NCI-H510A treated with DMSO at 0.1 percent for 48 hours (cell line): Measurements from ENCODE around the gene USP17L29.
"Not testable (repeated sequence)": the region's sequence is repeated elsewhere in the genome, so short reads cannot be mapped to it uniquely, and the experiment has no call there.

Source experiments
- DNase-seq: peaks from one replicate; lab custom pipeline; 2025; lab: John Stamatoyannopoulos, UW

USP17L29 gene

GRCh38 chr4:9353338-9353737 is at the start of gene USP17L29:
Gene USP17L29 (plus strand): TSS chr4:9353638. CDS start chr4:9353638, 0 bp downstream.
- DNase-seq, result not testable (repeated sequence)

- not testable (repeated sequence) for DNase-seq
Measured at GRCh38 chr4:9324191-9324590, 29.2 kb upstream of the USP17L29 start.

DNA sequence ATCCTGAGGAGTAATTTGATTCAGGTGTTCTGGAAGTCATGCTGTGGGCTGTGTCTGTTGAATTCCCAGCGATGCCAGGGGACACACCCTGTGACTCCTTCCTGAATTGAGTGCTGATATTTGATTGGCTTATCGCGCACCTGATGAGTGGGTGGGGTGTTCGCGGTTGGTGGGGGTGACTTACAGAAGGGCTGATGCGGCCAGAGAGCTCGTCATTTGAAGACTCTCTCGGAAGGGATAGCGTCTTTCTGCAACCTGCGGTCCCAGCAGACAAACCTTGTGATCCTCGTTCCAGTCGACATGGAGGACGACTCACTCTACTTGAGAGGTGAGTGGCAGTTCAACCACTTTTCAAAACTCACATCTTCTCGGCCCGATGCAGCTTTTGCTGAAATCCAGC is 28.6 kb upstream of the USP17L29 start, which contains the start of gene USP17L24:
Gene USP17L24 (plus strand): TSS at position 301 of the 400 bp plus-strand sequence. CDS start 0 bp downstream, at position 301.
- DNase-seq, result not testable (repeated sequence)

- DNase-seq, result not testable (repeated sequence)
Measured at GRCh38 chr4:9329611-9330010, 23.8 kb upstream of the USP17L29 start, which contains the start of gene USP17L25. Gene USP17L25 (plus strand): TSS chr4:9329911. CDS start chr4:9329911, 0 bp downstream.

DNA sequence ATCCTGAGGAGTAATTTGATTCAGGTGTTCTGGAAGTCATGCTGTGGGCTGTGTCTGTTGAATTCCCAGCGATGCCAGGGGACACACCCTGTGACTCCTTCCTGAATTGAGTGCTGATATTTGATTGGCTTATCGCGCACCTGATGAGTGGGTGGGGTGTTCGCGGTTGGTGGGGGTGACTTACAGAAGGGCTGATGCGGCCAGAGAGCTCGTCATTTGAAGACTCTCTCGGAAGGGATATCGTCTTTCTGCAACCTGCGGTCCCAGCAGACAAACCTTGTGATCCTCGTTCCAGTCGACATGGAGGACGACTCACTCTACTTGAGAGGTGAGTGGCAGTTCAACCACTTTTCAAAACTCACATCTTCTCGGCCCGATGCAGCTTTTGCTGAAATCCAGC is 19.1 kb upstream of the USP17L29 start, which contains the start of gene USP17L26:
Gene USP17L26 (plus strand): TSS at position 301 of the 400 bp plus-strand sequence. CDS start 0 bp downstream, at position 301.
- not testable (repeated sequence) for DNase-seq

DNA sequence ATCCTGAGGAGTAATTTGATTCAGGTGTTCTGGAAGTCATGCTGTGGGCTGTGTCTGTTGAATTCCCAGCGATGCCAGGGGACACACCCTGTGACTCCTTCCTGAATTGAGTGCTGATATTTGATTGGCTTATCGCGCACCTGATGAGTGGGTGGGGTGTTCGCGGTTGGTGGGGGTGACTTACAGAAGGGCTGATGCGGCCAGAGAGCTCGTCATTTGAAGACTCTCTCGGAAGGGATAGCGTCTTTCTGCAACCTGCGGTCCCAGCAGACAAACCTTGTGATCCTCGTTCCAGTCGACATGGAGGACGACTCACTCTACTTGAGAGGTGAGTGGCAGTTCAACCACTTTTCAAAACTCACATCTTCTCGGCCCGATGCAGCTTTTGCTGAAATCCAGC is 14.3 kb upstream of the USP17L29 start, which contains the start of gene USP17L5:
Gene USP17L5 (plus strand): TSS at position 301 of the 400 bp plus-strand sequence. CDS start 0 bp downstream, at position 301.
- DNase-seq, result not testable (repeated sequence)

DNA sequence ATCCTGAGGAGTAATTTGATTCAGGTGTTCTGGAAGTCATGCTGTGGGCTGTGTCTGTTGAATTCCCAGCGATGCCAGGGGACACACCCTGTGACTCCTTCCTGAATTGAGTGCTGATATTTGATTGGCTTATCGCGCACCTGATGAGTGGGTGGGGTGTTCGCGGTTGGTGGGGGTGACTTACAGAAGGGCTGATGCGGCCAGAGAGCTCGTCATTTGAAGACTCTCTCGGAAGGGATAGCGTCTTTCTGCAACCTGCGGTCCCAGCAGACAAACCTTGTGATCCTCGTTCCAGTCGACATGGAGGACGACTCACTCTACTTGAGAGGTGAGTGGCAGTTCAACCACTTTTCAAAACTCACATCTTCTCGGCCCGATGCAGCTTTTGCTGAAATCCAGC is 9.6 kb upstream of the USP17L29 start, which contains the start of gene USP17L27:
Gene USP17L27 (plus strand): TSS at position 301 of the 400 bp plus-strand sequence. CDS start 0 bp downstream, at position 301.
- DNase-seq, result not testable (repeated sequence)

GRCh38 chr4:9348593-9348992 is 4.8 kb upstream of the USP17L29 start, which contains the start of gene USP17L28:
Gene USP17L28 (plus strand): TSS chr4:9348893. CDS start chr4:9348893, 0 bp downstream.
- DNase-seq, result not testable (repeated sequence)

DNA sequence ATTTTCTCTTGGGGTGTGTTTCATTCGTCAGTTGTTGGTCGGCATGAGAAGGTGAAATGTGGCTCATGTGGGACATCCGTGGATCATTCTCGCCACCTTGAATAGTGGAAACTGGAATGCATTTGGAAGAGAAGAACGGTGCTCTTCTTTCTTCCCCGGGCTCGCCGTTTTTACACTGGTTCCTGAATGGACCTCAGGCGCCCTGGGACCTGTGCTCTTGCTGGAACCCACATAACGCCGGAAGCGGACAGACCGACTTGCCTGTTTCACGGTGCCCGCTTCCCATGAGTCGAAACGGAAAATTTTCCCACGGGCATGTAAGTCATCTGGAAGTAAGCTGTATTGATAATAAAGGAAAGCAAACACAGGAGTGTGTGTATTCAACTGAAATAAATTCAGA is 2.6 kb upstream of the USP17L29 start:
- DNase-seq, result not testable (repeated sequence)

- not testable (repeated sequence) for DNase-seq
Measured at GRCh38 chr4:9362829-9363228, 9.4 kb downstream of the USP17L29 start, which contains the start of gene USP17L30. Gene USP17L30 (plus strand): TSS chr4:9363129. CDS start chr4:9363129, 0 bp downstream.

DNA sequence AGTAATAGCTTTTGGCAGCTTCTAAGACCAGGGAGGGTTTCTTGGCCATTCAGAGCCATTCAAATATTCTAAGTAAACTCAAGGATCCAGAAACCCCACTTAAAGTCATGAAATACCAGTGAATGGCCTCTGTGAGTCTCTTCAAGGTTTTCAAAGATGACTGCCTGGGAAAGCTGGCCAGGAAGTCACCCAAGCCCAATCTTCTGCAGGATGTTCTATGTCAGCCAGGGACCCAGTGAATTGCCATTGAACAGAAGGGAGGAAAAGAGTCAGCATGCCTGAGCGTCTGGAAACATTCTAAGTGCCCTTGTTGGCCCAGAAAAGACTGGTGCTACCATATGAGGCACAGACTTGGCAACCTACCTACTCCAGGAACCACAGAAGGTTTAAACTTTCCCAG is 26.4 kb downstream of the USP17L29 start:
- not testable (repeated sequence) for DNase-seq

GRCh38 chr4:9381012-9381534 is 27.6 kb downstream of the USP17L29 start:
- DNase-seq, result not testable (repeated sequence)

DNA sequence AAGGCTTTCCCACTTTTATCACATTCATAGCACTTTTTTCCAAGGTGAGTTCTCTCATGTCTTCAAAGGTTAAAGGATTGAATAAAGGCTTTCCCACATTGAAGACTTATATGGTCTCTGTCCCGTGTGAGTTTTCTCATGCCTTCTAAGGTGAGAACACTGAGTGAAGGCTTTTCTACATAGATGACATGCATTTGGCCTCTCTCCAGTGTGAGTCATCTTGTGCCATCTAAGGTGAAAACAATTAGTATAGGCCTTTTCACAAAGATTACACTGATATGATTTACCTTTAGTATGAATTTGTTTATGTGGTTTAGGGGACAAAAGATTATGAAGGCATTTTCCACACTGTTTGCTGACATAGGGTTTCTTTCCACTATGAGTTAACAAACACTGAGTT is 30.7 kb downstream of the USP17L29 start:
- DNase-seq, result no peak

- DNase-seq, result not testable (repeated sequence)
Measured at GRCh38 chr4:9389001-9389400, 35.6 kb downstream of the USP17L29 start.
